ENCODE results near the gene APBA1. TPM values are rescaled to one million over a fixed set of nuclear protein-coding genes. Genes with fewer than 3 reads are reported as not detected.

Gene APBA1
- total RNA-seq, 4 donors from 2014 or later: 1.3 to 8.0 (median 1.7) TPM

- no peak for DNase-seq
- WGBS, 2 donors: 73 to 84% methylated on average over 3 of the region's 3 CpGs
- Histone ChIP-seq H3K27ac (no peak overlapping the region), H3K9me3 (no peaks in the 10 kb centered on the region), H3K27me3 (no peaks in the 10 kb centered on the region), H3K4me1 (peaks cover 0 to 4% (median 0%) of the 10 kb centered on the region in 3 donors), H3K4me3 (no peak overlapping the region), H3K36me3 (no peaks in the 10 kb centered on the region)
- no peak for TF ChIP-seq POLR2A (IDR thresholded peaks at IDR 0.05)
- no peak for TF ChIP-seq CTCF (IDR thresholded peaks at IDR 0.05)
- intact Hi-C loops (cut with DNase I): loop anchor here (5.0 kb wide), 1 partner anchor 126 kb away; no protein-coding TSS in a partner anchor
These were observed 123.5 kb downstream of the APBA1 start for GRCh38 chr9:69548681-69549080.

GRCh38 chr9:69546265-69546664 is 125.9 kb downstream of the APBA1 start:
- no peak overlapping the region for H3K27ac ChIP-seq
- no peak overlapping the region for H3K4me3 ChIP-seq
- H3K9me3 ChIP-seq: no peaks in the 10 kb centered on the region
- TF ChIP-seq POLR2A (IDR thresholded peaks at IDR 0.05) (no peak), CTCF (IDR thresholded peaks at IDR 0.05) (peak in 2 of 6 experiments; percentile 7 to 42)
- intact Hi-C loops (cut with DNase I): loop anchor here (5.0 kb wide), 1 partner anchor 124 kb away; no protein-coding TSS in a partner anchor
- peaks cover 0 to 4% (median 0%) of the 10 kb centered on the region in 3 donors for H3K4me1 ChIP-seq
- no peaks in the 10 kb centered on the region for H3K36me3 ChIP-seq
- no peak for DNase-seq
- 59 to 77% methylated on average over 4 of the region's 4 CpGs for WGBS, 2 donors
- H3K27me3 ChIP-seq: no peaks in the 10 kb centered on the region

DNA sequence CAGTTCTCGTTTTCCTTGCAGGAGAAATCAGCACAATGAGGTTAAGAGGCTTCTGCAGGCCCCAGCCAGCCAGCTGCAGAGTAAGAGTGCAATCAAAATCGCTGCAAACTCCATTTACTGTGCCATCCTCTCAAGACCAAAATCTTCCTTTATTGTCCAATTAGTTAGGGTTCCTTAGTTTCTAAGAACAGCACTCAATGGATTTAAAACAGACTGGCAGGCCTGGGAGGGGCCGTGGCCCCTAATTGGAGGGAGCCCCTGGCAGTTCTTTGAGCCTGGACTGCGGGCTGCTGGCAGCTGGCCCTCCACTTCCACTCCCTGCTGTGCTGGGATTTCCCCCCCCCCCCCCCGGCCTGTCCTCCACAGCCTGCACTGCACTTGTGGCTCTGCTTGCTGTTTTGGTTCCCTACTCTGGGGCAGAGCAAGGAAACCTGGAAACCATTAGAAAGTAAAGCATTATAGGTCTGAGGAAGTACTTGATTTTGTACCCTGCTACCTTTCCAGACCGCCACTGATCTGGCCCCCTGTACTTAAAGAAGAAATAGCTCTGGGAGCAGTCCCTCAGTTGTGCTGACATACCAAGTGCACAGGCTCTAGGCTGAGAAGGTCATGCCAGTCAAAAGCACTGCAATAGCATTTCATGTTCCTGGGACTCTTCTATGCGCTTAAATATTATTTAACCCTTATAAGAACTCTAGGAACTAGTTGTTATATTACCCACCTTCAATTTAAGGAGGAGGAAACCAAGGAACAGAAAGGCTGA is 129.0 kb downstream of the APBA1 start:
- H3K4me1 ChIP-seq: no peaks in the 10 kb centered on the region
- WGBS, 2 donors: 39 to 46% methylated on average over 4 to 6 of the region's 7 CpGs
- H3K9me3 ChIP-seq: no peaks in the 10 kb centered on the region
- H3K27me3 ChIP-seq: no peaks in the 10 kb centered on the region
- no peak for DNase-seq
- H3K27ac ChIP-seq: no peak overlapping the region
- no peaks in the 10 kb centered on the region for H3K36me3 ChIP-seq
- TF ChIP-seq CTCF (IDR thresholded peaks at IDR 0.05) (no peak), POLR2A (IDR thresholded peaks at IDR 0.05) (no peak)
- no peak overlapping the region for H3K4me3 ChIP-seq
- intact Hi-C loops (cut with DNase I): no loop called here

DNA sequence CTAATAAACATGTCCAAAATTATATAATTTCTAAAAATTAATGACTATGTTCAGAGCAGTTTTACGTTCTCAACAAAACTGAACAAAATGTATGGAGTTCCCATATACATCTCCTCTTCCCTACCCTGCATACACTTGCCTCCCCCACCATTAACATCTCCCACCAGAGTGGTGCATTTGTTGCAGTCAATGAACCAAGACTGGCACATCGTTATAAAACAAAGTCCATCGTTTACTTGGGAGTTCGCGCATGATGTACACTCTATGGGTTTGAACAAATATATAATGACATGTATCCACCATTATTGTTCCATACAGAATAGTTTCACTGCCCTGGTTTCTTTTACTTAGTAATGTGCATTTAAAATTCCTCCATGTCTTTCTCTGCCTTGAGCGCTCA is 130.1 kb downstream of the APBA1 start:
- 83 to 87% methylated on average over 6 of the region's 6 CpGs for WGBS, 2 donors
- Histone ChIP-seq H3K27me3 (no peaks in the 10 kb centered on the region), H3K4me1 (no peaks in the 10 kb centered on the region), H3K36me3 (no peaks in the 10 kb centered on the region), H3K4me3 (no peak overlapping the region), H3K9me3 (no peaks in the 10 kb centered on the region), H3K27ac (no peak overlapping the region)
- TF ChIP-seq CTCF (IDR thresholded peaks at IDR 0.05): no peak
- no peak for TF ChIP-seq POLR2A (IDR thresholded peaks at IDR 0.05)
- intact Hi-C loops (cut with DNase I): no loop called here
- no peak for DNase-seq

DNA sequence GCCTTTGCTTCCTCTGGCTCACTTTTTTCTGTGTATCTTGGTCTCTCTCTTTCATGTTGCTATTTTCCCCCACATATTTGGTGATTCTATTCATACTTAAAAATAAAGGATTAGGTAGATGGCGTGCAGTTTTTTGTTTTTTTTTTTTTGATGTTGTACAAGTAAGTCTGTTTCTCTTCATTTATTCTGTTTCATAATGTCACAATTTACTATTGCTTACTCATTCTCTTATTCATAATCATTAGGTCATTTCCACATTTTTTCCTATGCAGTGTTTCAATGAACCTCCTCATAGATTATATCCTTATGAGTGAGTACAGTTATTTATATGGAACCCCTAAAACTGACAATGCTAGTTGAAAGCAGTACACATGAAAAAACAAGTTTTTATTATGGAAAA is 136.3 kb downstream of the APBA1 start:
- Histone ChIP-seq H3K27me3 (no peaks in the 10 kb centered on the region), H3K4me1 (no peaks in the 10 kb centered on the region), H3K9me3 (no peaks in the 10 kb centered on the region), H3K4me3 (no peak overlapping the region), H3K36me3 (no peaks in the 10 kb centered on the region), H3K27ac (no peak overlapping the region)
- 59 to 65% methylated on average over 1 of the region's 1 CpG for WGBS, 2 donors
- TF ChIP-seq CTCF (IDR thresholded peaks at IDR 0.05): no peak
- no peak for TF ChIP-seq POLR2A (IDR thresholded peaks at IDR 0.05)
- no peak for DNase-seq
- intact Hi-C loops (cut with DNase I): no loop called here
